Brain microvascular endothelial cell (primary cell): Measurements from ENCODE around the gene SPTBN5.

Source experiments
- DNase-seq: peaks from one replicate; pipeline ENCODE4 v3.0.0-alpha.2; 2020
- H3K27ac ChIP-seq: fragments of 250-450 bp; sonication (Bioruptor Pico); 2 replicates; pipeline ENCODE4 v1.5.1; 2020; ENCODE audit warnings: mild to moderate bottlenecking, moderate library complexity
- H3K27me3 ChIP-seq: fragments of 250-450 bp; sonication (Bioruptor Pico); replicated peaks from 2 replicates; pipeline ENCODE4 v1.5.1; 2020; ENCODE audit warnings: mild to moderate bottlenecking
- H3K36me3 ChIP-seq: fragments of 250-450 bp; sonication (Bioruptor Pico); replicated peaks from 2 replicates; pipeline ENCODE4 v1.5.1; 2020; ENCODE audit warnings: mild to moderate bottlenecking
- H3K4me3 ChIP-seq: 2 replicates; pipeline ENCODE4 v1.5.1; 2011; ENCODE audit warnings: low read depth, mild to moderate bottlenecking, control low read depth, low read length, moderate library complexity
- in situ Hi-C: cut with HindIII; loops from 2 replicates; pipeline ENCODE4 v1.10.0; 2017; ENCODE audit warnings: low sequenced_read_pairs, low pct_ligation_motif_present
- TF ChIP-seq, protein P1 (sequence below): IDR thresholded peaks from 2 replicates; pipeline ENCODE4 v1.5.1; 2011; ENCODE audit warnings: low read depth, mild to moderate bottlenecking, moderate library complexity, low read length, control low read depth, inconsistent platforms; ENCODE audit errors: missing control alignments

The SPTBN5 gene

GRCh38 chr15:41817327-41817726 is 76.5 kb downstream of the SPTBN5 start:
- H3K4me3 ChIP-seq = no peak overlapping the region
- H3K27me3 ChIP-seq = no peaks in the 10 kb centered on the region
- in situ Hi-C loops = no loop called here
- peaks cover 90% of the 10 kb centered on the region for H3K36me3 ChIP-seq
- TF ChIP-seq, protein P1, sequence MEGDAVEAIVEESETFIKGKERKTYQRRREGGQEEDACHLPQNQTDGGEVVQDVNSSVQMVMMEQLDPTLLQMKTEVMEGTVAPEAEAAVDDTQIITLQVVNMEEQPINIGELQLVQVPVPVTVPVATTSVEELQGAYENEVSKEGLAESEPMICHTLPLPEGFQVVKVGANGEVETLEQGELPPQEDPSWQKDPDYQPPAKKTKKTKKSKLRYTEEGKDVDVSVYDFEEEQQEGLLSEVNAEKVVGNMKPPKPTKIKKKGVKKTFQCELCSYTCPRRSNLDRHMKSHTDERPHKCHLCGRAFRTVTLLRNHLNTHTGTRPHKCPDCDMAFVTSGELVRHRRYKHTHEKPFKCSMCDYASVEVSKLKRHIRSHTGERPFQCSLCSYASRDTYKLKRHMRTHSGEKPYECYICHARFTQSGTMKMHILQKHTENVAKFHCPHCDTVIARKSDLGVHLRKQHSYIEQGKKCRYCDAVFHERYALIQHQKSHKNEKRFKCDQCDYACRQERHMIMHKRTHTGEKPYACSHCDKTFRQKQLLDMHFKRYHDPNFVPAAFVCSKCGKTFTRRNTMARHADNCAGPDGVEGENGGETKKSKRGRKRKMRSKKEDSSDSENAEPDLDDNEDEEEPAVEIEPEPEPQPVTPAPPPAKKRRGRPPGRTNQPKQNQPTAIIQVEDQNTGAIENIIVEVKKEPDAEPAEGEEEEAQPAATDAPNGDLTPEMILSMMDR = no peak
- DNase-seq = no peak
- no peak overlapping the region for H3K27ac ChIP-seq

DNA sequence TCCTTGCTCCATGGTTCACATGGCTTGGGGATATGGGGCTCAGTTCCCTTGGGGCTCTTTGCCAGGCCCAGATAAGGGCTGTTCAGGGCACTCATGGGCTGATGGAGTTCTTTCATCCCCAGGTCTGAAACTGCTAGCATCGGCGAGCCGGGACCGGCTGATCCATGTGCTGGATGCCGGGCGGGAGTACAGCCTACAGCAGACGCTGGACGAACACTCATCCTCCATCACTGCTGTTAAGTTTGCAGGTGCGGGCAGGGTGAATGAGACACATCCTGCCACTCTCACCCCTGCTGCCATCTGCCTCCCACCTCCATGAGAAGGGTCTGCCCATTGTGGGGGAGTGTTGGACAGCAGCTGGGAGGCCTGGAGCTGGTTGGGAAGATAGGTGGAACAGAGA is 77.1 kb downstream of the SPTBN5 start:
- Histone ChIP-seq H3K27ac (no peak overlapping the region), H3K27me3 (no peaks in the 10 kb centered on the region), H3K36me3 (peaks cover 89% of the 10 kb centered on the region), H3K4me3 (no peak overlapping the region)
- TF ChIP-seq, protein P1 = no peak
- in situ Hi-C loops = no loop called here
- no peak for DNase-seq

DNA sequence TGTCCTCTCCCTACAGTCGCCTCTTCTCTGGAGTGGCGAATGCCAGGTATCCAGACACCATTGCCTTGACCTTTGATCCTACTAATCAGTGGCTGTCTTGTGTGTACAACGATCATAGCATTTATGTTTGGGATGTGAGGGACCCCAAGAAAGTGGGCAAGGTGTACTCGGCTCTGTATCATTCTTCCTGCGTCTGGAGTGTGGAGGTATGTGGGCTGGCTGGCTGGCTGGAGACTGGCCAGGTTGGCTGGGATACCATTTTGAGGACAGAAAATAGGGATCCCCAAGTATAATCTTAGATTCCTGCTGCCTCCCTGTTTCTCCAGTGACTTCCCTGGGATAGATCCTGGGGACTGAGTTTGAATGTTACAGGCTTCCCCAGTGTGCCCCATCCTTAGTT is 79.3 kb downstream of the SPTBN5 start:
- TF ChIP-seq, protein P1 = no peak
- H3K27me3 ChIP-seq = no peaks in the 10 kb centered on the region
- H3K36me3 ChIP-seq = peaks cover 67% of the 10 kb centered on the region
- H3K4me3 ChIP-seq = no peak overlapping the region
- DNase-seq = no peak
- in situ Hi-C loops = no loop called here
- no peak overlapping the region for H3K27ac ChIP-seq

GRCh38 chr15:41813426-41813825 is 80.4 kb downstream of the SPTBN5 start:
- TF ChIP-seq, protein P1 = no peak
- Histone ChIP-seq H3K27ac (no peak overlapping the region), H3K36me3 (peaks cover 56% of the 10 kb centered on the region), H3K27me3 (no peaks in the 10 kb centered on the region), H3K4me3 (no peak overlapping the region)
- DNase-seq = no peak
- in situ Hi-C loops = no loop called here

DNA sequence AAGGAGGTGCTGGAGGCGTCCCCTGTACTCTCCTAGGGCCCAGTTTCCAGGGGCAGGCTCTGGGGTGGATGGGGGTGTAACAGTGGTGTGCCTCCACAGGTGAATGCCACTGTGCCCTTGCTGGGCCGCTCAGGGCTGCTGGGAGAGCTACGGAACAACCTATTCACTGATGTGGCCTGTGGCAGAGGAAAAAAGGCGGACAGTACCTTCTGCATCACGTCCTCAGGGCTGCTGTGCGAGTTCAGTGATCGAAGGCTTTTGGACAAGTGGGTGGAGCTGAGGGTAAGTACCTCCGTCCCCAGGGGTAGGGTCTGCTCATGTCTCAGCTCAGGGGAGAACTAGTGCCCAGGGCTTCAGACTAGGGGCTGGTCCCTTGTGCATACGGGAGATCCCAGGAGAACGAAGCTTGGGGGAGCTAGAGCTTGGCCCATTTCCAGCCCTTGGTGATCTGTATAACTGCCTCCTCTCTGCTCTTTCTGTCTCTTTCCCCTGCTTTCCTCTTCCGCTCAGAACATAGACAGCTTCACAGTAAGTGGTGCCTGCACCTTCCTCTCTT is 81.0 kb downstream of the SPTBN5 start:
- Histone ChIP-seq H3K4me3 (no peak overlapping the region), H3K27me3 (no peaks in the 10 kb centered on the region), H3K27ac (no peak overlapping the region), H3K36me3 (peaks cover 51% of the 10 kb centered on the region)
- in situ Hi-C loops = no loop called here
- TF ChIP-seq, protein P1 = no peak
- no peak for DNase-seq
